ENCODE results near the gene CRNN. TPM values are rescaled to one million over a fixed set of nuclear protein-coding genes. Genes with fewer than 3 reads are reported as not detected.

Gene CRNN
- polyA plus RNA-seq, 1 donor from 2014 or later, result not detected

GRCh38 chr1:152440635-152441471 is 26.8 kb upstream of the CRNN start:
- Histone ChIP-seq H3K79me2 (replicated peaks; ENCODE audit: insufficient read depth, low read length) (no peaks in the 10 kb centered on the region), H3F3A (ENCODE audit: insufficient read depth, low read length, poor library complexity, severe bottlenecking) (no peaks in the 10 kb centered on the region), H3K9me2 (ENCODE audit: insufficient read depth, low read length) (no peaks in the 10 kb centered on the region), H3K36me3 (ENCODE audit: insufficient read depth, low read length) (no peaks in the 10 kb centered on the region), H3K9ac (ENCODE audit: low read length) (no peak overlapping the region), H3K27me3 (ENCODE audit: insufficient read depth, low read depth, low read length) (no peaks in the 10 kb centered on the region), H3K4me3 (ENCODE audit: low read length) (no peak overlapping the region), H3K9me3 (ENCODE audit: low read length) (peaks cover 7% of the 10 kb centered on the region), H3K27ac (ENCODE audit: low read length) (no peak overlapping the region), H2AFZ (ENCODE audit: low read depth, low read length) (no peak overlapping the region), H3K4me2 (ENCODE audit: low read length) (no peak overlapping the region), H4K20me1 (ENCODE audit: insufficient read depth) (no peaks in the 10 kb centered on the region)
- TF ChIP-seq EZH2 (IDR thresholded peaks at IDR 0.05; ENCODE audit: borderline replicate concordance, insufficient read depth, low read length, poor library complexity, severe bottlenecking) (no peak), RAD21 (conservative IDR thresholded peaks at IDR 0.05) (no peak), EP300 (conservative IDR thresholded peaks at IDR 0.05; ENCODE audit: poor library complexity, severe bottlenecking) (no peak), TAF1 (IDR thresholded peaks at IDR 0.05; ENCODE audit: low read depth) (no peak), POLR2AphosphoS5 (IDR thresholded peaks at IDR 0.05) (no peak), MXI1 (conservative IDR thresholded peaks at IDR 0.05; ENCODE audit: poor library complexity, severe bottlenecking) (no peak), REST (IDR thresholded peaks at IDR 0.05; ENCODE audit: borderline replicate concordance) (no peak), CTCF (IDR thresholded peaks at IDR 0.05; ENCODE audit: poor library complexity, severe bottlenecking) (no peak), SMC3 (conservative IDR thresholded peaks at IDR 0.05; ENCODE audit: poor library complexity) (no peak)

GRCh38 chr1:152436593-152437496 is 22.8 kb upstream of the CRNN start:
- Histone ChIP-seq H3K79me2 (replicated peaks; ENCODE audit: insufficient read depth, low read length) (no peaks in the 10 kb centered on the region), H3K9me2 (ENCODE audit: insufficient read depth, low read length) (no peaks in the 10 kb centered on the region), H3K9ac (ENCODE audit: low read length) (no peak overlapping the region), H4K20me1 (ENCODE audit: insufficient read depth) (no peaks in the 10 kb centered on the region), H2AFZ (ENCODE audit: low read depth, low read length) (no peak overlapping the region), H3K9me3 (ENCODE audit: low read length) (peaks cover 4% of the 10 kb centered on the region), H3F3A (ENCODE audit: insufficient read depth, low read length, poor library complexity, severe bottlenecking) (no peaks in the 10 kb centered on the region), H3K27ac (ENCODE audit: low read length) (no peak overlapping the region), H3K4me2 (ENCODE audit: low read length) (no peak overlapping the region), H3K36me3 (ENCODE audit: insufficient read depth, low read length) (no peaks in the 10 kb centered on the region), H3K27me3 (ENCODE audit: insufficient read depth, low read depth, low read length) (no peaks in the 10 kb centered on the region), H3K4me3 (ENCODE audit: low read length) (no peak overlapping the region)
- TF ChIP-seq EP300 (conservative IDR thresholded peaks at IDR 0.05; ENCODE audit: poor library complexity, severe bottlenecking), result no peak
- TF ChIP-seq EZH2 (IDR thresholded peaks at IDR 0.05; ENCODE audit: borderline replicate concordance, insufficient read depth, low read length, poor library complexity, severe bottlenecking), result no peak
- no peak for TF ChIP-seq RAD21 (conservative IDR thresholded peaks at IDR 0.05)
- no peak for TF ChIP-seq MXI1 (conservative IDR thresholded peaks at IDR 0.05; ENCODE audit: poor library complexity, severe bottlenecking)
- no peak for TF ChIP-seq POLR2AphosphoS5 (IDR thresholded peaks at IDR 0.05)
- no peak for TF ChIP-seq TAF1 (IDR thresholded peaks at IDR 0.05; ENCODE audit: low read depth)
- TF ChIP-seq SMC3 (conservative IDR thresholded peaks at IDR 0.05; ENCODE audit: poor library complexity), result no peak
- TF ChIP-seq CTCF (IDR thresholded peaks at IDR 0.05; ENCODE audit: poor library complexity, severe bottlenecking), result no peak
- no peak for TF ChIP-seq REST (IDR thresholded peaks at IDR 0.05; ENCODE audit: borderline replicate concordance)

Measured in neural cell (in vitro differentiated cells).